HT-29 (cell line): Measurements from ENCODE around the gene HLA-DMB. TPM values are rescaled to one million over a fixed set of nuclear protein-coding genes. Genes with fewer than 3 reads are reported as not detected.

Experiments used
- DNase-seq: peaks from one replicate; pipeline ENCODE4 v3.0.0-alpha.2; 2015; ENCODE audit warnings: low spot score
- total RNA-seq: library from RNA; depleted of rRNA; stranded (reverse); fragments of >200 nt; shearing (Covaris generic); gene quantifications from 2 replicates; pipeline ENCODE4 v1.2.3, GENCODE V29; 2014; rRNA removed

Gene HLA-DMB
- total RNA-seq, result 2.1 and 3.3 TPM in 2 replicates

- DNase-seq, result peak; percentile 72
These were observed at the start of gene HLA-DMB for GRCh38 chr6:32940656-32941213. TSS of gene HLA-DMB (minus strand) at chr6:32941028. CDS start at chr6:32940807, 221 bp downstream.

GRCh38 chr6:32989368-32989767, 48.5 kb upstream of the HLA-DMB start:
- no peak for DNase-seq

GRCh38 chr6:32984622-32985389, 44.0 kb upstream of the HLA-DMB start:
- peak; percentile 97 for DNase-seq

- DNase-seq, result no peak
These were observed 43.3 kb upstream of the HLA-DMB start for GRCh38 chr6:32983964-32984621.

- no peak for DNase-seq
These were observed 42.6 kb upstream of the HLA-DMB start for GRCh38 chr6:32983493-32983848.

- peak; percentile 21 for DNase-seq
These were observed 42.1 kb upstream of the HLA-DMB start for GRCh38 chr6:32982702-32983492.

- peak; percentile 46 for DNase-seq
These were observed 41.4 kb upstream of the HLA-DMB start for GRCh38 chr6:32982084-32982701.

- DNase-seq, result no peak
These were observed 39.7 kb upstream of the HLA-DMB start for GRCh38 chr6:32980488-32981038.

- no peak for DNase-seq
These were observed 39.1 kb upstream of the HLA-DMB start for GRCh38 chr6:32979720-32980487.

GRCh38 chr6:32977953-32978324, 37.1 kb upstream of the HLA-DMB start:
- DNase-seq, result no peak

GRCh38 chr6:32977272-32977952, 36.6 kb upstream of the HLA-DMB start:
- DNase-seq, result no peak

GRCh38 chr6:32976334-32977069, 35.7 kb upstream of the HLA-DMB start:
- DNase-seq, result no peak

- no peak for DNase-seq
These were observed 35.1 kb upstream of the HLA-DMB start for GRCh38 chr6:32975886-32976285.

GRCh38 chr6:32974541-32975308, 33.9 kb upstream of the HLA-DMB start:
- DNase-seq, result no peak

- peak; percentile 51 for DNase-seq
These were observed 33.1 kb upstream of the HLA-DMB start for GRCh38 chr6:32974016-32974333.

GRCh38 chr6:32973144-32974015, 32.6 kb upstream of the HLA-DMB start:
- DNase-seq, result peak; percentile 54

GRCh38 chr6:32972353-32973143, 31.7 kb upstream of the HLA-DMB start:
- no peak for DNase-seq
